Kidney capillary endothelial cell (primary cell): ENCODE data around the gene ADK.
"Not testable (repeated sequence)": the region's sequence is repeated elsewhere in the genome, so short reads cannot be mapped to it uniquely, and the experiment has no call there.

ENCODE experiments used
- DNase-seq: peaks from one replicate; pipeline ENCODE4 v3.0.0-alpha.2; 2018; ENCODE audit warnings: low spot score

ADK gene

DNA sequence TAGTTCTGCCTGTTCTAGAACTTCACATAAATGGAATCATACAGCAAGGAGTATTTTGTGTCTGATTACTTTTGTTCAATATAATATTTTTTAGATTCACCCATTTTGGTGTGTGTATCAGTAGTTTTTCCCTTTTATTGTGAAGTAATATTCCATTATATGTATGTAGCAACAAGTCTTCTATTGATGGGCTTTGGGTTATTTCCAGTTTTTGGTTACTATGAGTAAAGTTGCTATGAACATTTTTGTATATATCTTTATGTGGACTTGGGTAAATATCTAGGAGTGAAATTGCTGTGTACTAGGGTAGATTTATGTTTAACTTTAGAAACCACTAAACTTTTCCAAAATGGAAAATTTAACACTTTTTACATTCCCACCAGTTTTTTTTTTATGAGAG is 35.7 kb downstream of the ADK start:
- DNase-seq: no peak

DNA sequence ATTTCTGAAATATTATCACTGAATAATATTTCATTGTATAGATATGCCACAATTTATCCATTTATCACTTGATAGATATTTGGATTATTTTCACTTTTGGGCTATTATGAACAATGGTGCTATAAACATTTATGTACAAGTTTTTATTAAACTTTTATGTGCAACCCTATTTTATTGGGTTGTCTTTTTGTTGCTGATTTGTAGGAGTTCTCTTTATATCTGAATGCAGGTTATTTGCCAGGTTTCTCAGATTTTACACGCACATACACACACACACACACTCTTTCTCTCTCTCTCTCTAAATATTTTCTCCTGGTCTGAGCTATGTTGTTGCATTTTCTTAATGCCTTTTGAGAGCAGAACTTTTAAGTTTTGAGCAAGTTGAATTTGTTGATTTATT is 36.2 kb downstream of the ADK start:
- DNase-seq: no peak

DNA sequence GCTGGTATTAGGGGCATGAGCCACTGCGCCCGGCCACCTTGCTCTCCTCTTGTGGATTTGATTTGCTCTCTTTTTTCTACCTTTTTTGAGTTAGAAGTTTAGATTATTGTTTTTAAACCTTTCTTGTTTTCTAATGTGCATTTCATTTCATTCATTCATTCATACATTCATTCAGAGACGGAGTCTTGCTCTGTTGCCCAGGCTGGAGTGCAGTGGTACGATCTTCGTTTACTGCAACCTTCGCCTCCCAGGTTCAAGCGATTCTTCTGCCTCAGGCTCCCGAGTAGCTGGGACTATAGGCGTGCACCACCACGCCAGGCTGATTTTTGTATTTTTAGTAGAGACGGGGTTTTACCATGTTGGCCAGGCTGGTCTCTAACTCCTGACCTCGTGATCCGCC is 37.6 kb downstream of the ADK start:
- DNase-seq: not testable (repeated sequence)

DNA sequence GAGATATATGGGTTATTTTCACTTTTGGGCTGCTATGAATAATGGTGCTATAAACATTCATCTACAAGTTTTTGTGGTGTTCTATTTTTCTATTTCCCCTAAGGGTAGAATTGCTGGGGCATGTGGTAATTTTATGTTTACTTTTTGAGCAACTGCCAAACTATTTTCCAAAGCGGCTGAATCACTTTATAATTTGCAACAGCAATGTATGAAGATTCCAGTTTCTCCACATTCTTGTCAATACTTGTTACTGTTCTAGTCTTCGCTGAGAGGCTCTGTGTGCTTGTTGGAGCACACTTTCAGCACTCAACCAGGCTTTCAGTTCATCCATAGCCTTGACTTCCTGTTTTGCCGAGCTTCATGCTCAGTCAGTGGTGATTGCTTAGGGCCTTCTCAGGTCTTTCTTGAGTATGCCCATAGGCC is 39.0 kb downstream of the ADK start:
- DNase-seq: no peak

GRCh38 chr10:74190494-74190893 is 39.5 kb downstream of the ADK start:
- no peak for DNase-seq

DNA sequence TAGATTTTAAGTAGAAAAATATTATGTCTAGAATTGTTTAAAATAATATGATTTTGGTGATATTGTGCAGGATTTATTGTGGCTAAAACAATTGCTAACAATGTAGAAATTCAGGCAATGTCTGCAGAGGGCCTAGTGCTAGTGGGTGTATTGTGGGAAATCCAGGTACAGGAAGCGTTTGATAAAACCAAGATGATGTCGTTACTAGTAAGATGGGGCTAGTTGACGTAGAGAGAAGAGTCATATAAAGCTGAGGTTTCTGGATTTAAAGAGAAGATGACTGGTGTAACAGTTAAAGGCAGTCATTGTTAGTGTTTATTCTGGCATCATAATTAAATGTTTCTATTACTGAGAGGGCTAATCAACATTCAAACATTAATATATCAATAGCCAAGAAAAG is 43.5 kb downstream of the ADK start:
- DNase-seq: no peak

DNA sequence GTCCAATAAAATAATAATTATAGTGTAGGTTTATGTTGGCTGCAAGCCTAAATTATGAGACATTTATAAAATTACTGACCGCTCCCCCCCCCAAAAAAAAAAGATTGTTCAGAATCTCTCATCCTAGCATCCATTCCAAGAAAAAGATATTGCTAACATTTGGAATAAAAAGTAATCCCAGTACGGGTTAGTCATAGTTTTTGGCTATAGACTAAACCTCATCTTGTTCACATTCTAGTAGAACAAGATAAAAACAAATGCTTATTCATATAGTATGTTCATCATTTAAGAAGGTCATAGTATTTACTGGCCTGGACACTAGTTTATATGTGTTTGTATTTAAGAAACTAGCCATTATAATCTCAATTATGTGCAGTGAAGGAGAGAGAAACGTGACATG is 44.0 kb downstream of the ADK start:
- no peak for DNase-seq

DNA sequence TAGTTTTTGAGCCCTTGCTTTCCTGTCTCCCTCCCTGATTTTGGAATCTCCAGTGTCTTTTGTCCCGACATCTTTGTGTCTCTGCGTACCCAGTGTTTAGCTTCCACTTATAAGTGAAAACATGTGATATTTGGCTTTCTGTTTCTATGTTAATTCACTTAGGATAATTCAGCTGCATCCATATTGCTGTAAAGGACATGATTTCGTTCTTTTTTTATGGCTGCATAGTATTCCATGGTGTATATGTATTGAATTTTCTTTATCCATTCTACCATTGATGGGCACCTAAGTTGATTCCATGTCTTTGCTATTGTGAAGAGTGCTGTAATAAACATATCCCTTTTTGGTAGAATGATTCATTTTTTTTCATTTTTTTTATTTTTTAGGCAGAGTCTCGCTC is 48.3 kb downstream of the ADK start:
- DNase-seq: no peak

DNA sequence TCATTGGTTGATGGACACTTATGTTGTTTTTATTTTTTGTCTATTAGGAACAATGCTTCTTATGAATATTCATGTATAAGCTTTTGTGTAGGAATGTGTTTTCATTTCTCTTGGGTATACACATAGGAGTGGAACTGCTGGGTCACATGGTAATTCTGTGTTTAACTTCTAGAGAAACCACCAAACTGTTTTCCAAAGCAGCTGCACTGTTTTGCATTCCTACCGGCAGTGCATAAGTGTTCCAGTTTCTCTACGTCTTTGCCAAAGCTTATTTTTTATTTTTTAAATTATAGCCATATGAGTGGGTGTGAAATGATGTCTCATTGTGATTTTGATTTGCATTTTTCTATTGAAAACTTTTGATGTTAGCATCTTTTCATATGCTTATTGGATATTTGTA is 51.3 kb downstream of the ADK start:
- DNase-seq: no peak

DNA sequence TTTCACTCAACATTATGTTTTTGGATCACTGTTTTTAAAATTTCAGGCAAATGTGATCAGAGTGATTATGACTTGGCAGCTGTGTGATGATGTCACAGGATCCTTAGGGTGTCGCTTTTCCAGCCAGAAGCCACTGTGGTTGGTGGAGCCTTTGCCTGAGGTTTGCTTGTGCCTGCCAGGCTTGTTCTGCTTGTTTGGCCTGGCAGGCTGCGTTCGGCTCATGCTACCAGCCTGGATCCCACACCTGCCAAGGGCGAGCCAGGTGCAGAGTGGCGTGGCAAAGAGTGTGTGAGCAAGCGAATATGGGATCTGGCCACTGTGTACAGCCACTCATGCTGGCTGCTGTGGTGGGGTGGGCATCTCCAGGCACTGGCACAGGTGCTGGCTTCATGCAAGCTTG is 55.7 kb downstream of the ADK start:
- no peak for DNase-seq

DNA sequence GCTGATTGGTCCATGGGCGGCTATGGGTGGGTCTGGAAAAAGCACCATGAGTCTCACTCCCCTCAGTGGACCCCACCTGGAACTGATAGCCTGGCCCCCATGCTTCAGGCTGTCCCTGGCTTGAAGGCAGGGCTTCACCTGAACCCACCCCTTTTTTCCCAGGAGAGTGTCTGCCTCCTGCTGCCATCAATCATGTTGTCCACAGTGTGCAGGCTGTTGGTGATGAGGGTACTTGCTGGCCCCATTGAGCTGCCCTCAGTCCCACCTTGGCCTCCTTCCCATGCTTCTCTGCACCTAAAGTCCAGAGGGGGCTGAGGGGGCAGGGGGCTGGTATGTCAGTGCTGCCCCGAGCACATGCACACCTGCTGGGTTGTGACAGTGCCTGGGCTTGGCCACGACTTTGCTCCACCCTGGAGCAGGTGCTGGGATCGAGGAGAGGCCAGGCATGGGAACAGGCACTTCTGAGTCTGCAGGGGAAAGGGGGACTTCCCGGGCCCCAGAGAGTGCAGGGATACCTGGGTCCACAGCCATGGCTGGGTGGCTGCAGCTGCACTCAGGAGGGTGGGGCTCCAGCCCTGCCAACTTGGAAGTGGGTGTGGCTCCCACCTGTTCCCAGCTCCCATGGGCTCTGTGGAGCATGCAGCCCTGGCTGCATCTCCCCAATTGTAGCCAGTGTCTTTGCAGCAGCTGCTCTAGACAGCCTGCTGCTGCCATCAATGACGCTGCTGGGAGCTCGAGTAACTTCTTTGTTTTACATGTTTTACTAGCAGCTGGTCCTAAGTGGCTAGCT is 56.9 kb downstream of the ADK start:
- no peak for DNase-seq

- DNase-seq: no peak
Measured at GRCh38 chr10:74208997-74209396, 58.0 kb downstream of the ADK start.

DNA sequence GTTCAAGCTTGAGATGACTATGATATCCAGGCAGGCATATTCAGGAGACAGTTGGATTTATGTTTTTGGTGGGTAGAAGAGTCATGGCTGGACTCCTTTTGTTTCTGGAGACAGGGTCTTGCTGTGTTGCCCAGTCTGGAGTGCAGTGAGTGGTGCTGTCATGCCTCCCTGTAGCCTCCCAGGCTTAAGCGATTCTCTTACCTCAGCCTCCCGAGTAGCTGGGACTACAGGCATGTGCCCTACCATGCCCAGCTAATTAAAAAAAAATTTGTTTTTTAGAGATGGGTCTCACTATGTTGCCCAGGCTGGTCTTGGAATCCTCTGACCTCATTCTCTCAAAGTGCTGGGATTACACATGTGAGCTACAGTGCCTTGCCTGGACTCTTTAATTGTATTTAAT is 62.0 kb downstream of the ADK start:
- no peak for DNase-seq

GRCh38 chr10:74213571-74214162 is 62.6 kb downstream of the ADK start:
- no peak for DNase-seq

- not testable (repeated sequence) for DNase-seq
Measured at GRCh38 chr10:74217110-74217509, 66.1 kb downstream of the ADK start.

- DNase-seq: not testable (repeated sequence)
Measured at GRCh38 chr10:74222467-74222866, 71.4 kb downstream of the ADK start.

DNA sequence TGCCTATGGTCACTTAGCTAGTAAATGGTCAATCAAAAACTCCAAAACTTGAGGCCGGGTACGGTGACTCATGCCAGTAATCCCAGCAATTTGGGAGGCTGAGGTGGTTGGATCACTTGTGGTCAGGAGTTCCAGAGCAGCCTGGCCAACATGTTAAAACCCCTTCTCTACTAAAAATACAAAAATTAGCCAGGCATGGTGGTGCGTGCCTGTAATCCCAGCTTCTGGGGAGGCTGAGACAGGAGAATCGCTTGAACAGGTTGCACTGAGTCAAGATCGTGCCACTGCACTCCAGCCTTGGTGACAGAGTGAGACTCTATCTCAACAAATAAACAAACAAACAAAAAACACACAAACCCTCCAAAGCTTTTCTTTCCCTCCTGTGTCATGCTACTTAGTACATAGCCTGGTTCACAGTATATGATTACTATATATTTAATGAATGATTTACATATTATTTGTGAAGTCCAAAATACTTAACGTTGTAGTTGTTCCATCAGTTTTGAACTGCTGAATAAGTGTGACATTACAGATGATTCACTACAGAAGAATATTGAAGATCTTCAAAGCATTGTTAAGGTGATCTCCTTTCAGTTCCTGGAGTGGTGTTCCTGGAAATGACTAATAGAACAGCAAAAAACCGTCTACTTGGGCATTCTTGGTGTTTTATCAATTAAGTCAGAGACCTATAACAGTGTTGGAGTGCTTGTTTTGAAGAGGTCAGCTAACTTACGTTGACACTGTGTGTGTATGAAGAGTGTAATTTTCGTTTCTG is 72.9 kb downstream of the ADK start:
- peak; percentile 74 for DNase-seq

- DNase-seq: peak; percentile 86
Measured at GRCh38 chr10:74227697-74228424, 76.8 kb downstream of the ADK start.

- DNase-seq: no peak
Measured at GRCh38 chr10:74231375-74231774, 80.4 kb downstream of the ADK start.

DNA sequence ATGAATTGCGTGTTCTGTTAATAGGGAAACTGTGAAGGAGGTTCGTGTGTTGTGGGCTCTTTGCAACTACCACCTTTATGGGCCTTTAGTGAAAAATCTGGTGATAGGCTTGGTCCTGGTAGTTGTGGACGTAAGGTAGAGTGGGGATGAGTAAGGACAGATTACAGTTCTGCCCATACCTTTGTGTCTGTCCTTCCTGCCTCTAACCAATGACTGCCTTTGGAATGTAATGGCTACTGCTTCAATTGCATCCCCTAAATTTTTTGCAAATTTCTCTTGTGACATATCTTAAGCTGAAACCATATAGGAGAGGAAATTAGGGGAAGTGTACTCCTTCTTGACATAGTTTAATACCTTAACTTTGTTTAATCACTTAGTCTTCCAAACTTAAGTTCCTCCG is 82.3 kb downstream of the ADK start:
- DNase-seq: no peak

DNA sequence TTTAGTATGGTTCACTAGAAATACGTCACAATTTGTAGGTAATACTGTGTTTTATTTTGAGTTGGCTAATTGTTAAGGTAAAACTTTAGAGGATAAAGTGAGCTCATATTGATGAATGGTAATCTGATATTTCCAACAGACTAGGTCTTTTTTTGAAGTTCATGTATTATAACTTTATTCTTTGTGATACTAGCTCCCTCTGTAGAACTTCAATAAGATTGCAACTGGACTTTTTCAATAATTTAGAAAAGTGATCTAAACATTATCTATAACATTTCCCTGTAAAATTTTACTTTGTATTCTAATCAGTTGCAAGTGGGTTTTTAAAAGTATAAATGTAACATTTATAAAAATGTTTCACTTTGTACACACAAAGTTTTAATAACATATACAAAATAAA is 83.5 kb downstream of the ADK start:
- peak; percentile 21 for DNase-seq

DNA sequence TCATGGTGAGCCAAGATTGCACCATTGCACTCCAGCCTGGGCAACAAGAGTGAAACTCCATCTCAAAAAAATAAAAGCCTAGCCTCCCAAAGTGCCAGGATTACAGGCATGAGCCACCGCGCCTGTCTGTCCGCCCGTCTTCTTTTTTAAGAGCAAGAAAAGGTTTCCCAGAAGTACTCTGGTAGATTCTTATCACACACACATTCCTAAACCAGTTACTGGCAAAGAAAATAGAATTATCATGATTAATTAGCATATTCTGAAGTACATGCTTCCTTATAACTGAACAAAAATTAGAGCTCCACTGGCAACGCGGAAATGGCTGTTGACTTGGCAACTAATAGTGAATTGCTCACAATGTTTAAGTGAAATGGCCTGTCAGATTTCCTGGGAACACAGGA is 87.0 kb downstream of the ADK start:
- peak; percentile 13 for DNase-seq

GRCh38 chr10:74238516-74238915 is 87.5 kb downstream of the ADK start:
- DNase-seq: no peak
